ENCODE measurements around the gene SPOCK2. TPM values are rescaled to one million over a fixed set of nuclear protein-coding genes. Genes with fewer than 3 reads are reported as not detected.

The SPOCK2 gene
- total and polyA plus RNA-seq, 2 of the 13 experiments (the other 11 are each of a cell fraction or from before 2014, with no cell fraction given): 8.6 to 30.6 TPM

- TF ChIP-seq ZNF280D (CRISPR knock-in tag; IDR thresholded peaks at IDR 0.05) (peak; percentile 18; the same call in 1 of the 2 replicates), ZFP91 (CRISPR knock-in tag; IDR thresholded peaks at IDR 0.05; ENCODE audit: borderline replicate concordance) (no peak), BORCS8-MEF2B (CRISPR knock-in tag; IDR thresholded peaks at IDR 0.05) (no peak), PATZ1 (CRISPR knock-in tag; IDR thresholded peaks at IDR 0.05) (no peak), BCLAF1 (IDR thresholded peaks at IDR 0.05) (no peak), ZBED4 (CRISPR knock-in tag; IDR thresholded peaks at IDR 0.05; ENCODE audit: borderline replicate concordance) (no peak), ZNF75D (CRISPR knock-in tag; IDR thresholded peaks at IDR 0.05; ENCODE audit: borderline replicate concordance) (no peak)
These were observed 9.3 kb upstream of the SPOCK2 start (continued) for GRCh38 chr10:72097448-72098300.

Measured in HepG2 (cell line).